GM18868 (cell line): ENCODE data around the gene PGLYRP3.

ENCODE experiments used
- ATAC-seq: cut with Tn5 transposase; IDR thresholded peaks from one replicate; pipeline ENCODE4 v1.9.1; 2021; ENCODE audit warnings: mild to moderate bottlenecking, moderate library complexity; ENCODE audit not compliant: unreplicated experiment

Gene PGLYRP3

GRCh38 chr1:153261281-153262069, 51.3 kb downstream of the PGLYRP3 start:
- ATAC-seq: no peak

- ATAC-seq: no peak
Measured at GRCh38 chr1:153260585-153261280, 52.0 kb downstream of the PGLYRP3 start.

- no peak for ATAC-seq
Measured at GRCh38 chr1:153259387-153259786, 53.4 kb downstream of the PGLYRP3 start, which contains the start of gene LORICRIN. LORICRIN (plus strand) TSS chr1:153259687; CDS start chr1:153260950, 1,263 bp downstream.

GRCh38 chr1:153253693-153254092, 59.1 kb downstream of the PGLYRP3 start:
- ATAC-seq: peak; percentile 74

- no peak for ATAC-seq
Measured at GRCh38 chr1:153253076-153253475, 59.7 kb downstream of the PGLYRP3 start.

- no peak for ATAC-seq
Measured at GRCh38 chr1:153251988-153252387, 60.8 kb downstream of the PGLYRP3 start.

GRCh38 chr1:153251562-153251961, 61.2 kb downstream of the PGLYRP3 start:
- ATAC-seq: no peak

GRCh38 chr1:153251087-153251486, 61.7 kb downstream of the PGLYRP3 start:
- ATAC-seq: no peak

GRCh38 chr1:153250166-153250565, 62.6 kb downstream of the PGLYRP3 start:
- no peak for ATAC-seq

GRCh38 chr1:153248176-153248879, 64.4 kb downstream of the PGLYRP3 start:
- no peak for ATAC-seq
